ENCODE data around the gene USP36. TPM values are rescaled to one million over a fixed set of nuclear protein-coding genes. Genes with fewer than 3 reads are reported as not detected.
A peak's percentile ranks its signal among the peaks of the same experiment; 100 is the strongest.

USP36 gene
- total RNA-seq, 4 donors from 2014 or later = 13.2 to 38.9 (median 22.4) TPM

DNA sequence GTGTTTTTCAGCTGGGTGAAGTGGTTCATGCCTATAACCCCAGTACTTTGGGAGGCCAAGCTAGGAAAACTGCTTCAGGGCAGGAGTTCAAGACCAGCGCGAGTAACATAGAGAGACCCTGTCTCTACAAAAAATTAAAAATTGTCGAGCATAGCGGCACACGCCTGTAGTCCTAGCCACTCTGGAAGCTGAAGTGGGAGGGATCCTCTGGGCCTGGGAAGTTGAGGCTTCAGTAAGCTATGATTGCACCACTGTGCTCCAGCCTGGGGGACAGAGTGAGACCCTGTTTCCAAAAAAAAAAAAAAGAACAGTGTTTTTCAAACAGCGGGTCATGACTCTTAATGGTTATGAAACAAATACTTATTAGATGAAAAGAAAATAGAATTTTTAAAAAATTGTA, 56.3 kb downstream of the USP36 start:
- H3K9me3 ChIP-seq = no peaks in the 10 kb centered on the region
- 87 to 88% methylated on average over 6 of the region's 6 CpGs for WGBS, 2 donors
- H3K4me3 ChIP-seq = no peak overlapping the region
- H3K4me1 ChIP-seq = peaks cover 28 to 81% (median 33%) of the 10 kb centered on the region in 3 donors
- TF ChIP-seq, protein P1, sequence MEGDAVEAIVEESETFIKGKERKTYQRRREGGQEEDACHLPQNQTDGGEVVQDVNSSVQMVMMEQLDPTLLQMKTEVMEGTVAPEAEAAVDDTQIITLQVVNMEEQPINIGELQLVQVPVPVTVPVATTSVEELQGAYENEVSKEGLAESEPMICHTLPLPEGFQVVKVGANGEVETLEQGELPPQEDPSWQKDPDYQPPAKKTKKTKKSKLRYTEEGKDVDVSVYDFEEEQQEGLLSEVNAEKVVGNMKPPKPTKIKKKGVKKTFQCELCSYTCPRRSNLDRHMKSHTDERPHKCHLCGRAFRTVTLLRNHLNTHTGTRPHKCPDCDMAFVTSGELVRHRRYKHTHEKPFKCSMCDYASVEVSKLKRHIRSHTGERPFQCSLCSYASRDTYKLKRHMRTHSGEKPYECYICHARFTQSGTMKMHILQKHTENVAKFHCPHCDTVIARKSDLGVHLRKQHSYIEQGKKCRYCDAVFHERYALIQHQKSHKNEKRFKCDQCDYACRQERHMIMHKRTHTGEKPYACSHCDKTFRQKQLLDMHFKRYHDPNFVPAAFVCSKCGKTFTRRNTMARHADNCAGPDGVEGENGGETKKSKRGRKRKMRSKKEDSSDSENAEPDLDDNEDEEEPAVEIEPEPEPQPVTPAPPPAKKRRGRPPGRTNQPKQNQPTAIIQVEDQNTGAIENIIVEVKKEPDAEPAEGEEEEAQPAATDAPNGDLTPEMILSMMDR (IDR thresholded peaks at IDR 0.05) = no peak
- TF ChIP-seq POLR2A (IDR thresholded peaks at IDR 0.05) = no peak
- peak overlapping the region; percentile 92 to 98 (median 95) for H3K27ac ChIP-seq
- H3K36me3 ChIP-seq = no peaks in the 10 kb centered on the region
- DNase-seq = no peak
- intact Hi-C loops (cut with DNase I) = no loop called here
- no peaks in the 10 kb centered on the region for H3K27me3 ChIP-seq

- TF ChIP-seq POLR2A (IDR thresholded peaks at IDR 0.05) = no peak
- TF ChIP-seq, protein P1 (IDR thresholded peaks at IDR 0.05) = no peak
- Histone ChIP-seq H3K27ac (peak overlapping the region; percentile 92 to 98 (median 95)), H3K27me3 (no peaks in the 10 kb centered on the region), H3K9me3 (no peaks in the 10 kb centered on the region), H3K36me3 (no peaks in the 10 kb centered on the region), H3K4me3 (no peak overlapping the region), H3K4me1 (peaks cover 25 to 81% (median 29%) of the 10 kb centered on the region in 3 donors)
- intact Hi-C loops (cut with DNase I) = no loop called here
- no peak for DNase-seq
- 65 to 71% methylated on average over 7 of the region's 7 CpGs for WGBS, 2 donors
Observed at GRCh38 chr17:78783711-78784324, 56.8 kb downstream of the USP36 start.

DNA sequence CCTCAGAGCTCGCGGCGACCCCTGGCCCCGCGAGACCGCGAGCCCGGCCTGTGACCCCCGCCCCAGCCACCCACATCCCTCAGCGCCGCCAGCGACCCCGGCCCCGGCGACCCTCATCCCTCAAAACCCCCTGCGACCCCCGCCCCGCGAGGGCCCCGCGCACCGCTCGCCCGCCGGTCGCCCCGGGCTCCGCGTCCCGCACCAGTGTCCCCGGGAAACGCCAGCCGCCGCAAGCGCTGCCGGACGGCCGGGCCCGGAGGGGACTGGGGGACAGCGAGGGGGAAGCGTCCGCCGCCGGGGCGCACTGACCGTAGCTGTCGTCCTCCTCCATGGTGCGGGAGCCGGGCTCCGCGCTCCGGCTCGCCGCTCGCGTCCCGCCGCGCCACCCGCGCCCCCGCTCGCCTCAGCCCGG, 58.7 kb downstream of the USP36 start, which contains the start of gene CYTH1:
Gene CYTH1, minus strand, starts transcription at position 381 of the 412 bp plus-strand sequence. Its CDS starts 50 bp downstream, at position 331.
- intact Hi-C loops (cut with DNase I) = no loop called here
- WGBS, 2 donors = no CpG with 5 or more reads among the region's 64 CpGs
- peak within 1 kb of the TSS; percentile 76 to 100 (median 100) for H3K4me3 ChIP-seq
- H3K36me3 ChIP-seq = no peaks in the 10 kb centered on the region
- peak in 2 of 4 donors; percentile 64 to 85 for TF ChIP-seq POLR2A (IDR thresholded peaks at IDR 0.05)
- TF ChIP-seq, protein P1 (IDR thresholded peaks at IDR 0.05) = no peak
- H3K27ac ChIP-seq = peak within 1 kb of the TSS; percentile 97 to 99 (median 98)
- H3K9me3 ChIP-seq = no peaks in the 10 kb centered on the region
- H3K27me3 ChIP-seq = no peaks in the 10 kb centered on the region
- no peak for DNase-seq
- H3K4me1 ChIP-seq = peaks cover 22 to 81% (median 29%) of the 10 kb centered on the region in 3 donors

DNA sequence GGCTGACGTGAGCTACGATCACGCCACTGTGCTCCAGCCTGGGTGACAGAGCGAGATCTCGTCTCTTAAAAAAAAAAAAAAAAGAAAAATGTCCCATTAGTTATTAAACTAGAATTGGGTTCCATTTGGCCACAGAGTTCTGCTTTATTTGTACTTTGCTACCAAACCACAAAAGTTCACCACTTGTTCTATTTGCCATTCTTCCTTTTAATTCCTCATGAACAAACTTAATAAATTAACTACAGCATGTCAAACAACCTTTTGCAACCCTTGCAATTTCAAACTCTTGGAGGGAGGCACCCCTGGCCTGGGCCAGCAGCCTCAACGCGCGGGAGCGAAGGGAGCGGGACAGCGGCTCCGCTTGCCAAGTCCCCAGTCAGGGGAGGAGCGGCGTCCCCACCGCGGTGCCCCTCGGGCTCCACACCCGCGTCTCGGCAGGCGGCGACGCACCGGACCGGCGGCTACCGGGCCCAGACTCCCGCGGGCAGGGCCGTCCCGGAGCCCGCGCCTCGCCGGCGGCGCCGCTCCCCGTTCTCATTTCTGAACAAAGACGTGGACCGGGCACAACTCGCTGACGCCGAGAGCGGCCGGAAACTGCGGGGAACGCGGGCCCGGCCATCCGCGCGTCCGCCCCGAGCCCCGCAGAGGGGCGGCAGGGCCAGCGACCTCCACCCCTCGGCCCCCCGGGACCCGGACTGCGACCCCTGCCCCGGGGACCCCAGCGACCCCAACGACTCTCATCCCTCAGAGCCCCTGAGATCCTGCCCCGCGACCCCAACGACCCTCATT, 59.3 kb downstream of the USP36 start:
- H3K4me1 ChIP-seq = peaks cover 22 to 83% (median 30%) of the 10 kb centered on the region in 3 donors
- intact Hi-C loops (cut with DNase I) = no loop called here
- WGBS, 2 donors = 5 to 14% methylated on average over 5 to 14 of the region's 68 CpGs
- DNase-seq = no peak
- peak in 1 of 4 donors; percentile 28 for TF ChIP-seq POLR2A (IDR thresholded peaks at IDR 0.05)
- TF ChIP-seq, protein P1 (IDR thresholded peaks at IDR 0.05) = no peak
- no peaks in the 10 kb centered on the region for H3K27me3 ChIP-seq
- H3K9me3 ChIP-seq = no peaks in the 10 kb centered on the region
- no peaks in the 10 kb centered on the region for H3K36me3 ChIP-seq
- peak overlapping the region; percentile 92 to 99 (median 98) for H3K27ac ChIP-seq
- peak overlapping the region; percentile 75 to 100 (median 100) for H3K4me3 ChIP-seq

DNA sequence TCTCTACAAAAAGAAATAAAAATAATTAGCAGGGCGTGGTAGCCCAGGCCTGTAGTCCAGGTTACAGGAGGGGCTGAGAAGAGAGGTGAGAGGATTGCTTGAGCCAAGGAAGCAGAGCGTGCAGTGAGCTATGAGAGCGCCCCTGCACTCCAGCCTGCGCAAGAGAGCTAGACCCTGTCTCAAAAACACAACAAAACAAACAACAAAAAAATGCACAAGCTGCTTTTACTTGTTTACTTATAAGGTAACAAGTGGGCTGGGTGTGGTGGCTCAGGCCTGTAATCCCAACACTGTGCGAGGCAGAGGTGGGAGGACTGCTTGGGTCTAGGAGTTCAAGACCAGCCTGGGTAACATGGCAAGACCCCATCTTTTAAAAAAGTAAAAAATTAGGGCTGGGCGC, 60.3 kb downstream of the USP36 start:
- Histone ChIP-seq H3K27me3 (no peaks in the 10 kb centered on the region), H3K9me3 (no peaks in the 10 kb centered on the region), H3K4me3 (peak overlapping the region; percentile 75 to 100 (median 100)), H3K27ac (peak overlapping the region; percentile 89 to 99 (median 96)), H3K36me3 (no peaks in the 10 kb centered on the region), H3K4me1 (peaks cover 25 to 86% (median 37%) of the 10 kb centered on the region in 3 donors)
- intact Hi-C loops (cut with DNase I) = no loop called here
- 40 to 53% methylated on average over 6 of the region's 6 CpGs for WGBS, 2 donors
- no peak for DNase-seq
- no peak for TF ChIP-seq POLR2A (IDR thresholded peaks at IDR 0.05)
- TF ChIP-seq, protein P1 (IDR thresholded peaks at IDR 0.05) = no peak
